ENCODE data around the gene ARHGAP12.

DNA sequence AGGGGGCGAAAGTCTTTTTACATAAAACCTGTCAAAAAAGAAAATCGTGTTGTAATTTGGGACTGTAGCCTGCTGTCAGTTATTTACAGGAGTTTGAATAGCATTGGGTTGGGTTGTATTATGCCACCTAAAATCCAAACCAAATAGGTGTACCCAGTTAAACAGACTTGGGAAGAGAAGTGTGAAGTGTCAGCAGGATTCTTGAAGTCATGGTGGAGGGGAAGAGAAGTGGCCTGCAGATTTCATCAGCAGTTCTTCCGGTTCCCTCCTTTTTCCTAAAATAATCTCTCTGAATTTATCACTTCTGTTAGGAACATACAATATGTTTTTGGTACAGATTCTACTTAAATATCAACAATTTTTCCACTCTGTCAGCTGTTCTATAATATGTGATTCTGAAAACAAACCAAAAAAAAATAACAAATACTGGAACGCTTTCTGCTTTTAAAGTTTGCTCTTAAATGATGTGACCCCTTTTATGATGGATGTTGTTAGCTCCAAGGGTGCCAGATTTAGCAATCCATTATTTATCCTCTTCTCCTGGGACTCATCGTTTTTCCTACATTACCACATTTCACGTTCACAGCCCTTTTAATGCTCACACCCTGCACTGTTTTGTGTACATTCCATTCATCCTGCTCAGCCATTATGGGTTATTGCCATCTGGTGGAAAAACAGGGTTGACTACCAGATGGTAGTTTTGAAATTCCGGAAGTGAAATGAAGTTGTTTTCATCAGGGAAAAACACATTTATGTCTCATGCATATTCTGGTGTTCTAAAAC lies 18.7 kb upstream of the ARHGAP12 start:
- TF ChIP-seq EZH2 (IDR thresholded peaks at IDR 0.05; ENCODE audit: borderline replicate concordance, insufficient read depth, low read length, poor library complexity, severe bottlenecking), result no peak
- TF ChIP-seq EP300 (conservative IDR thresholded peaks at IDR 0.05; ENCODE audit: poor library complexity, severe bottlenecking), result no peak
- TF ChIP-seq, protein P1, sequence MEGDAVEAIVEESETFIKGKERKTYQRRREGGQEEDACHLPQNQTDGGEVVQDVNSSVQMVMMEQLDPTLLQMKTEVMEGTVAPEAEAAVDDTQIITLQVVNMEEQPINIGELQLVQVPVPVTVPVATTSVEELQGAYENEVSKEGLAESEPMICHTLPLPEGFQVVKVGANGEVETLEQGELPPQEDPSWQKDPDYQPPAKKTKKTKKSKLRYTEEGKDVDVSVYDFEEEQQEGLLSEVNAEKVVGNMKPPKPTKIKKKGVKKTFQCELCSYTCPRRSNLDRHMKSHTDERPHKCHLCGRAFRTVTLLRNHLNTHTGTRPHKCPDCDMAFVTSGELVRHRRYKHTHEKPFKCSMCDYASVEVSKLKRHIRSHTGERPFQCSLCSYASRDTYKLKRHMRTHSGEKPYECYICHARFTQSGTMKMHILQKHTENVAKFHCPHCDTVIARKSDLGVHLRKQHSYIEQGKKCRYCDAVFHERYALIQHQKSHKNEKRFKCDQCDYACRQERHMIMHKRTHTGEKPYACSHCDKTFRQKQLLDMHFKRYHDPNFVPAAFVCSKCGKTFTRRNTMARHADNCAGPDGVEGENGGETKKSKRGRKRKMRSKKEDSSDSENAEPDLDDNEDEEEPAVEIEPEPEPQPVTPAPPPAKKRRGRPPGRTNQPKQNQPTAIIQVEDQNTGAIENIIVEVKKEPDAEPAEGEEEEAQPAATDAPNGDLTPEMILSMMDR (IDR thresholded peaks at IDR 0.05; ENCODE audit: poor library complexity, severe bottlenecking), result peak; percentile 34
- no peak for TF ChIP-seq POLR2AphosphoS5 (IDR thresholded peaks at IDR 0.05)
- no peak for TF ChIP-seq TAF1 (IDR thresholded peaks at IDR 0.05; ENCODE audit: low read depth)
- peak; percentile 38 for TF ChIP-seq SMC3 (conservative IDR thresholded peaks at IDR 0.05; ENCODE audit: poor library complexity)
- no peak for TF ChIP-seq RAD21 (conservative IDR thresholded peaks at IDR 0.05)
- TF ChIP-seq, protein P2, sequence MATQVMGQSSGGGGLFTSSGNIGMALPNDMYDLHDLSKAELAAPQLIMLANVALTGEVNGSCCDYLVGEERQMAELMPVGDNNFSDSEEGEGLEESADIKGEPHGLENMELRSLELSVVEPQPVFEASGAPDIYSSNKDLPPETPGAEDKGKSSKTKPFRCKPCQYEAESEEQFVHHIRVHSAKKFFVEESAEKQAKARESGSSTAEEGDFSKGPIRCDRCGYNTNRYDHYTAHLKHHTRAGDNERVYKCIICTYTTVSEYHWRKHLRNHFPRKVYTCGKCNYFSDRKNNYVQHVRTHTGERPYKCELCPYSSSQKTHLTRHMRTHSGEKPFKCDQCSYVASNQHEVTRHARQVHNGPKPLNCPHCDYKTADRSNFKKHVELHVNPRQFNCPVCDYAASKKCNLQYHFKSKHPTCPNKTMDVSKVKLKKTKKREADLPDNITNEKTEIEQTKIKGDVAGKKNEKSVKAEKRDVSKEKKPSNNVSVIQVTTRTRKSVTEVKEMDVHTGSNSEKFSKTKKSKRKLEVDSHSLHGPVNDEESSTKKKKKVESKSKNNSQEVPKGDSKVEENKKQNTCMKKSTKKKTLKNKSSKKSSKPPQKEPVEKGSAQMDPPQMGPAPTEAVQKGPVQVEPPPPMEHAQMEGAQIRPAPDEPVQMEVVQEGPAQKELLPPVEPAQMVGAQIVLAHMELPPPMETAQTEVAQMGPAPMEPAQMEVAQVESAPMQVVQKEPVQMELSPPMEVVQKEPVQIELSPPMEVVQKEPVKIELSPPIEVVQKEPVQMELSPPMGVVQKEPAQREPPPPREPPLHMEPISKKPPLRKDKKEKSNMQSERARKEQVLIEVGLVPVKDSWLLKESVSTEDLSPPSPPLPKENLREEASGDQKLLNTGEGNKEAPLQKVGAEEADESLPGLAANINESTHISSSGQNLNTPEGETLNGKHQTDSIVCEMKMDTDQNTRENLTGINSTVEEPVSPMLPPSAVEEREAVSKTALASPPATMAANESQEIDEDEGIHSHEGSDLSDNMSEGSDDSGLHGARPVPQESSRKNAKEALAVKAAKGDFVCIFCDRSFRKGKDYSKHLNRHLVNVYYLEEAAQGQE (IDR thresholded peaks at IDR 0.05; ENCODE audit: borderline replicate concordance), result no peak

Measured in neural cell (in vitro differentiated cells).